NOMO-1 treated with DMSO at 0.1 percent for 48 hours (cell line): ENCODE results near the gene TRRAP.

ENCODE experiments used
- DNase-seq: peaks from one replicate; lab custom pipeline; 2025; ENCODE audit not compliant: unreplicated experiment; lab: John Stamatoyannopoulos, UW

The TRRAP gene

GRCh38 chr7:99004216-99004615 is 125.9 kb downstream of the TRRAP start:
- no peak for DNase-seq

DNA sequence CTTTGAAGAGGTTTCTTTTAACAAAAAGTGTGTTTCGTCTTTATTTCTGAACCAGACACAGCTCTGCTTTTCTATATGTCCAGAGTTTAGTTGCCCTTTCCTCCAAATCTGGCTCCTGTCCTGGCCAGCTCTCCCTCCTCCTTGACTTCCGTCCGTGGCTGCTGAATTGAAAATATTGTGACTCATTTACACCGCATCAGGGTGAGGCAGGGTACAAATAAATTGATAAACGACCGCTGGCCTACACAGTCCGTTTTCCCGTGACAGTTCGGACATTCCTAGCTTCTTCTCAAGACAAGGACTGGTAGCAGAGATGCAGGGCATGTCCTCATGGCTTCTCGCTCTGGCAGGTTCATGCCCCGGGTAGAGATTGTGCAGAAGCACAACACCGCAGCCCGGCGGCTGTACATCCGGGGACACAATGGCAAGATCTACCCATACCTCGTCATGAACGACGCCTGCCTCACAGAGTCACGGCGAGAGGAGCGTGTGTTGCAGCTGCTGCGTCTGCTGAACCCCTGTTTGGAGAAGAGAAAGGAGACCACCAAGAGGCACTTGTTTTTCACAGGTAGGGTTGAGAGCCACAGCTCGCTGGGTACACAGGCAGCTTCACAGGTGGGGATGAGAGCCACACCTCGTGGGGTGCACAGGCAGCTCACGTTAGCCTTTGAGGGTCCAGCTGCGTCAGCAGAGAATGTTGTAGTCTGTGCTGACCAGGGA is 126.6 kb downstream of the TRRAP start:
- DNase-seq = no peak

DNA sequence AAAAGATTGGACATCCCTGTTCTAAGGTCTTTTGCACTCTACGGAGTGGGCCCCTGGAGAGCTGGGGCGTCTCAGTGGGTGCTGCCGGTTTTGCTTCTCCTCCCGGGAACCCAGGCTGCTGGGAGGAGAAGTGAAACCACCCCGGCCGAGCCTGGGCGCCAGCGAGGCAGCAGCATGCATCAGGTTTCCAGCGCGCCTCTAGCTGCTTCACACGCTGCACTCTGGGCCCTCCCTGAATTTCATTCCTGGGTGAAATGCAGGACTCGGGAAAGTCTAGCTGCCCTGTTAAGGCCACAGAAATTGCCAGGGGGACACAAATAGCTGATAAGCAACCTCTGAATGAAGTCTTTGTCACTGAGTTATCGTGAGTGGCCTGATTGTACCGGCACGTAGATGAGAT is 127.4 kb downstream of the TRRAP start:
- peak; percentile 64 for DNase-seq

GRCh38 chr7:99006739-99007424 is 128.6 kb downstream of the TRRAP start:
- DNase-seq = no peak

GRCh38 chr7:99008181-99008631 is 129.9 kb downstream of the TRRAP start:
- no peak for DNase-seq

DNA sequence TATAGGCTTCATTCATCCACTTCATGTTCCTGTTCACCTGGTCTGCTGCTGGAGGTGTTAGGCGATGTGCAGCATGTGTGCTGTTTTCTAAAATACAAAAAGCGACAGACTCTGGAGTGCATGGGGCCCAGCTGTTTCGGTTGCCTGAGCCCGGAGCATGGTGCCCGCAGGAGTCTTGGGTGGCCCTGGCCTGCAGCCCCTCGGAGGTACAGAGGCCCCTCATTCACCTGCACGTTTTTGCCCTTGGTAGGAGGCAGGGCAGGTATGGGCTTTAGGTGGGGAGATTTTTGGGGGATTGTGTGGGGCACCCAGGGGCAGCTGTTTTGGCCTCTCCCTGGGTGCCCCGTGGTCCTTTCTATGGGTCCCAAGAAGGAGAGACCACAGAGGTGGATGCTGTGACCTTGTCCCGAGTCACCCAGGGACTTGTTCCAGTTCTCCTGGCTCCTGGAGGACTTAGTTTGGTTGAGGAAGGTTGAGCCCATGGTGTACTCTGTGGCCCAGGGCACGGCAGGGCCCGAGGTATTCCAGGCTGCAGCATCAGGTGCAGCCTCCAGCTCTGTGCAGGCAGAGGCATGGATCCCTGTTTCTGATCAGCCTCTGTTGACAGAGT is 130.7 kb downstream of the TRRAP start:
- DNase-seq = no peak

DNA sequence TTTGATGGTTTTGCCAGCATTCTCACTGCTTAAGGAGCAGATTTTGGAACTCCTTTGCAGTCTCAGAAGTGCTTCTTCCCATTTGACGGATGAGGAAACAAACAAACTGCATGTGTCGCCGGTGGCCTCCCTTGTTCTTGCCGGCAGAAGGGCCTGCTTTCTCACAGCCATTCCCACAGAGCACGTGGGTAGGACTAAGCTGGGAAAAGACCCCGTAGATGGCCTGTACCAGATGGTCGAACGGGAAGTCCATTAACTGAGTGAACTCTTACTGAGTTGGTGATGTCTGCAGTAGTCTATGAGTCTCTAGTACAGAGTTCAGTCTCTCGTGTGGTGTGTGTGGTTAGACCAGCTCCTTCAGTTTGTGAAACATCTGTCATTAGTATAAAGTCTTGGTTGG is 131.9 kb downstream of the TRRAP start:
- no peak for DNase-seq

DNA sequence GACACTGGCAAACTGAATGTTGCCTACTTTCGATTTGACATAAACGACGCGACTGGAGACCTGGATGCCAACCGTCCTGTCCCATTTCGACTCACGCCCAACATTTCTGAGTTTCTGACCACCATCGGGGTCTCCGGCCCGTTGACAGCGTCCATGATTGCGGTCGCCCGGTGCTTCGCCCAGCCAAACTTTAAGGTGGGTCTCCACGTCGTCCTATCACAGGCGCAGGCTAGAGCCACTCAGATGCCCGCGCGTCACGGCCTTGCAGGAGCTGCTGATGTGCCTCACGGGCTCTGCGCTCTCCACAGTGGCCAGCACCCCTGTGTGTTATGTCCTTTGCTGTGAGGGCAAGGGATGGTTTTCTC is 133.0 kb downstream of the TRRAP start:
- no peak for DNase-seq

GRCh38 chr7:99011706-99012404 is 133.5 kb downstream of the TRRAP start:
- DNase-seq = no peak

- DNase-seq = no peak
These were observed 134.4 kb downstream of the TRRAP start for GRCh38 chr7:99012722-99013121.

- no peak for DNase-seq
These were observed 135.2 kb downstream of the TRRAP start for GRCh38 chr7:99013266-99014112.

DNA sequence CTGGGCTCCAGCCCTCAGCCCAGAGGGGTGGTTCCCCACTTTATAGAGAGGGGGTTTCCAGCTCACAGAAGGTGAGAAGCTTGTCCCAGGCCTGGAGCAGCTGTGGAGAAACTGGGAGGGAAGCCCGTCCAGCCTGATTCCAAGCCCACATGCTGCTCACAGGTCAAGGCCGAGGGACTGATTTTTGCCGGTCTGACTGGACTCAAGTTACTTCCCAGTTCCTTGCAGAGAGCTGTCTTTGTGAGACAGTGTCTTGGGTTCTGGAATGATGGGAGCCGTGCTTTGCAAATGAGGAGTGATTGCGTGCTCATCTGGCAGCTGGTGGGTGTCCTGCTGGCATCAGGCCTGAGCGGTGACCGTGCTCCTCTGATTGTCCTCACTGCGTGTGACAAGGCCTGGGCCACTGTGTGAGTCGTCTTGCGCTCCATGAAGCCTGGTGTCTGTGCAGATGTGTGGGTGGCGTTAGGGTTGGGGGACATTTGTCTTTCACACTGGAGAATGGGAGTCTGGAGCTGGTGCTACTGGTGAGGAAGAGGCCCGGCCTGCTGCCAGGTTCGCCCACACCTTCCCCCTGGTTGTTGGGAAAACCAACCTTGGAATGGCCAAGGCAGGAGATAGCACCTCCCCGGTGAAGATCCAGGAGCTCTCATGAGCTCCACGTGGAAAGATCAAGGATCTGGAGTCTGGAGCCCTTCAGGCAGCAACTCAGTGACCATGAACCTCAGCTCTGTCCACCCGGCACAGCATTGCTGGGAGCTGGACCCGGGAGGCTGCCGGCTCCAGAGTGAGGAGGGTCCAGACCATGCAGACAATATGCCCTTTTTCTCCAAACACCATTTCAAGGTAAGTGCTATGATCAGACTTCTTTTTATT is 136.0 kb downstream of the TRRAP start:
- no peak for DNase-seq

GRCh38 chr7:99016196-99016595 is 137.9 kb downstream of the TRRAP start:
- DNase-seq = no peak

- DNase-seq = no peak
These were observed 141.4 kb downstream of the TRRAP start for GRCh38 chr7:99019523-99020412.

DNA sequence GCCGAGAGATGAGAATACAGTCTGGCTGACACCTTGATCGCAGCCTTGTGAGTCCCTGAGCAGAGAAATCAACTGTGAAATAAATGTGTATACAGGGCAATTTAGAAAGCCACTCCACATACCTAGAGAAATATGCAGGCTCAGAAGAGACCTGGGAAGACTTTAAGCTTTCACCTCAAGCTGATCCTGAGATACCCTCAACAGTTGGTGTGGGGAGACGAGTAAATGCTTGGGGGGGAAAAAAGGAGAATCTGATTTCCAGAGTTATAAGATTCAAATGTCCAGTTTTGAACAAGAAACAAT is 142.0 kb downstream of the TRRAP start:
- no peak for DNase-seq

- DNase-seq = peak; percentile 33
These were observed 143.7 kb downstream of the TRRAP start for GRCh38 chr7:99021941-99022560.

DNA sequence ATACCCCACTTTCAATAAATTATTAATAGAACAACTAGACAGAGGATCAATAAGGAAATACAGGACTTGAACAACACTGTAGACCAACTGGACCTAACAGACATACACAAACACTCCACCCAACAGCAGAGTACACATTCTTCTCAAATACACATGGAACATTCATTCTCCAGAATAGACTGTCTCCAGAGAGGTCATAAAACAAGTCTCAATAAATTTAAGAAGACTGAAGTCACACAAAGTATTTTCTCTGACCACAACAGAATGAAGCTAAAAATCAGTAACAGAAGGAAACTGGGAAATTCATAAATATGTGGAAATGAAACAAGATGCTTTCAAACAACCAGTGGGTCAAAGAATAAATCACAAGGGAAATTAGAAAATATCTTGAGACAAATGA is 145.7 kb downstream of the TRRAP start:
- no peak for DNase-seq

- DNase-seq = no peak
These were observed 148.9 kb downstream of the TRRAP start for GRCh38 chr7:99027241-99027640.

- DNase-seq = no peak
These were observed 149.5 kb downstream of the TRRAP start for GRCh38 chr7:99027841-99028240.
